GM21367 (cell line): ENCODE results near the gene RANBP10.

ENCODE experiments used
- ATAC-seq: cut with Tn5 transposase; IDR thresholded peaks from one replicate; pipeline ENCODE4 v1.9.1; 2021; ENCODE audit not compliant: unreplicated experiment

RANBP10 gene

DNA sequence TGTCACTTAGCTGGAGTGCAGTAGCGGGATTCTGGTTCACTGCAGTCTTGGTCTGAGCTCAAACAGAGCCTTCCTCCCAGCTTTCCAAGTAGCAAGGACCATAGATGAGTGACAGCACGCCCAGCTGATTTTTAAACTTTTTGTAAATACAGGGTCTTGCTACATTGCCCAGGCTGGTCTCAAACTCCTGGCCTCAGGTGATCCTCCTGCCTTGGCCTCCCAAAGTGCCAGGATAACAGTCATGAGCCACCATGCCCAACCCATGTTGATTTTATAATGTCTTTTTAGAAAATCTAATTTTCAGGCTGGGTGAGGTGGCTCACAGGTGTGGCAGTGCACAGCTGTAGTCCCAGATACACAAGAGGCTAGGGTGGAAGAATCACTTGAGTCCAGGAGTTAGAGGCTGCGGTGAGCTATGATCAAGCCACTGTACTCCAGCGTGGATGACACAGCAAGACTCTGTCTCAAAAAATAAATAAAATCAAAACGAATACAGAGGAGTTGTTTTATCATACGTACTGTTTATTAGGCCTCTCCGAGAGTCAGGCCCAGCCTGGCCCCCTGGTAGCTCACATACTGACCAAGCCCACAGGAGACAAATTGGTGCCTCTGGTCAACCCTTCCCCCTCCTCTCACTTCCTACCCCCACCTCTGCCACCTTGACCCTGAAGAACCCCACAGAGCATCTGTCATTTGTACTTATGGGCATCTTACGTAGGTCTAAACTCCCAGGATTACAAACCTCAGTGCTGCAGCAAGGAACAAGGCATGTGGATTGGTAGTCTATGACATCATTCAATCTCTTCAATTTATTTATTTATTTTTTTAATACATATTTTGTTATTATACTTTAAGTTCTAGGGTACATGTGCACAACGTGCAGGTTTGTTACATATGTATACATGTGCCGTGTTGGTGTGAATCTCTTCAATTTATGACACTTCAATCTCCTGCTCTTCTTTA, 126.1 kb downstream of the RANBP10 start:
- no peak for ATAC-seq

DNA sequence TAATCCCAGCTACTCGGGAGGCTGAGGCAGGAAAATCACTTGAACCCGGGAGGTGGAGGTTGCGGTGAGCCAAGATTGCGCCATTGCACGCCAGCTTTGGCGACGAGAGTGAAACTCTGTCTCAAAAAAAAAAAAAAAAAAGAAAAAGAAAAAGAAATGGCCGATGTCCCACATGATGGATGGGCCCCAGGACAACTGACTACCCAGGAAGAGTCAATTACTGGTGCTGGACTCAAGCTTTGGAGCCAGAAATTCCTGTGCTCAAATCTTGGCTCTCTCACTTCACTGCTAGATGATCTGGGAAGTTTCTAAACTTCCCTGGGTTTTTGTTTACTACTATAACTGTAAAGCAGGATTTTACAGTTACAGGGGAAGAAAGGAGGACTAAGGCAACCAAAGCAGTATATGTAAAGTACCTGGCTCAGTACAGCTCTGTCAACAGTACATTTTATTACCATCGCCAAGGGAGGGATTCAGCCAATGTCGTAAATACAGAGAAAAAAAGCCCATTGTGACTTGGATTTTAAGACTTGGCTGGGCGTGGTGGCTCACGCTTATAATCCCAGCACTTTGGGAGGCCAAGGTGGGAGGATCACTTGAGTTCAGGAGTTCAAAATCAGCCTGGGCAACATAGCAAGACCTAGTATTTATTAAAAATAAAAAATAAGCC, 127.9 kb downstream of the RANBP10 start:
- ATAC-seq: no peak

DNA sequence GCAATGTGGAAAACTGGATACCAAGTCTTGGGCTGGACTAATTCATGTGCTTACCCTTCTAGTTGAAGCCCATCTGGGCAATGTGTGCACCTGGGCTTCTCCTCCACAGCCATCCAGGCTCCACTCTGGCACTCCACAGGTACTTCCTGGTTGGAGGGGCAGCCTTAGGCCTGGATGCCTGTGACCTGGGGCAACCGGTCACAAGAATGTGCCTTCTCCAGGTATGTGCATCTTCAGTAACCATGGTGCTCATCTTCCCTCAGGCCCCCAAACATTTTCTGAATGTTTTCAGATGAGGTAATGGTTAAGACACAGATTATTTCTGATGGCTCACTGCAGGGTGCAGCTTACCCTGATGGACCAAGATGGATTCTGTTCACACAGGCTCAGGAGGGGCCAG, 128.6 kb downstream of the RANBP10 start:
- no peak for ATAC-seq

DNA sequence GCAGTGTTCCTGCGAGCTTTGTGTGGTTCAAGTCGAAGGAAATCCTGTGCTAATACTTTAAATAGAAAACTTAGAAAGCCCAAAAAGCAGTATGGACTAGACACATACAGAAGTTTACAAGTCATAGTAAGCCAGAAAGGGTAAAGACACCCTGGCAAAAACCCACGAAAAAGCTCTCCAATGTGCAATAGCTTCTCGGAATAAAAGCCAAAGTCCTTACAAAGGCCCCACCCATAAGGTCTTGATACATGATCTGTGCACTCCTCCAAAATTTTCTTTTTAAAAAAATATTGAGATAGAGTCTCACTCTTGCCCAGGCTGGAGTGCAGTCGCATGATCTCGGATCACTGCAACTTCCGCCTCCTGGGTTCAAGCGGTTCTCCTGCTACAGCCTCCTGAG, 129.4 kb downstream of the RANBP10 start:
- no peak for ATAC-seq

- ATAC-seq: no peak
Measured at GRCh38 chr16:67676516-67676915, 129.8 kb downstream of the RANBP10 start.

- no peak for ATAC-seq
Measured at GRCh38 chr16:67675999-67676398, 130.4 kb downstream of the RANBP10 start.

- no peak for ATAC-seq
Measured at GRCh38 chr16:67675579-67675935, 130.8 kb downstream of the RANBP10 start.

GRCh38 chr16:67674851-67675578, 131.3 kb downstream of the RANBP10 start:
- ATAC-seq: no peak

GRCh38 chr16:67673712-67674580, 132.4 kb downstream of the RANBP10 start:
- no peak for ATAC-seq
